DOHH2 (cell line): ENCODE data around the gene MTX2.

Source experiments
- CTCF ChIP-seq: fragments of 200-600 bp; sonication (generic); IDR thresholded peaks from one replicate; pipeline ENCODE4 v1.5.1; 2014; ENCODE audit warnings: antibody characterized with exemption, mild to moderate bottlenecking, low read depth, low read length; ENCODE audit not compliant: poor library complexity, severe bottlenecking
- EZH2phosphoT487 ChIP-seq: fragments of 200-600 bp; sonication (generic); IDR thresholded peaks from 2 replicates; pipeline ENCODE4 v1.6.1; 2017; ENCODE audit warnings: borderline replicate concordance, mild to moderate bottlenecking, antibody characterized with exemption, low read length, moderate library complexity, mixed read lengths

GRCh38 chr2:176370467-176371171, 101.4 kb downstream of the MTX2 start:
- TF ChIP-seq CTCF (no peak), EZH2phosphoT487 (no peak)
